ENCODE results near the gene SPPL2A.

Gene SPPL2A

GRCh38 chr15:50685191-50685975 is 80.1 kb downstream of the SPPL2A start:
- peak; percentile 4 for DNase-seq

GRCh38 chr15:50681467-50681866 is 84.0 kb downstream of the SPPL2A start:
- no peak for DNase-seq

- DNase-seq: no peak
Measured at GRCh38 chr15:50676799-50677483, 88.6 kb downstream of the SPPL2A start.

GRCh38 chr15:50675535-50676144 is 89.9 kb downstream of the SPPL2A start:
- DNase-seq: peak; percentile 17

GRCh38 chr15:50670115-50670514 is 95.4 kb downstream of the SPPL2A start:
- DNase-seq: no peak

GRCh38 chr15:50669611-50670010 is 95.9 kb downstream of the SPPL2A start:
- no peak for DNase-seq

- DNase-seq: no peak
Measured at GRCh38 chr15:50665938-50666337, 99.6 kb downstream of the SPPL2A start.

- DNase-seq: no peak
Measured at GRCh38 chr15:50655555-50655954, 110.0 kb downstream of the SPPL2A start.

GRCh38 chr15:50653156-50653743 is 112.3 kb downstream of the SPPL2A start:
- no peak for DNase-seq

GRCh38 chr15:50652671-50653070 is 112.8 kb downstream of the SPPL2A start:
- no peak for DNase-seq
